ENCODE results near the gene CIAO1. TPM values are rescaled to one million over a fixed set of nuclear protein-coding genes. Genes with fewer than 3 reads are reported as not detected.

Gene CIAO1
- total and polyA plus RNA-seq, 2 of the 8 experiments (the other 6 are each of a cell fraction or from before 2014, with no cell fraction given) = 63.7 to 99.2 TPM

GRCh38 chr2:96296925-96297324, 30.9 kb downstream of the CIAO1 start:
- Histone ChIP-seq H3K23ac (ENCODE audit: insufficient read length) (no peak overlapping the region), H3K36me3 (ENCODE audit: control insufficient read depth in 2 of 4, insufficient read depth in 4 of 4, low read length in 3 of 4) (peaks cover 55 to 96% (median 91%) of the 10 kb centered on the region in 4 experiments), H2BK120ac (replicated peaks; ENCODE audit: low read depth, low read length) (no peak overlapping the region), H3K18ac (ENCODE audit: extremely low read depth, low read length) (no peak overlapping the region), H2AK5ac (ENCODE audit: low read depth, low read length) (no peak overlapping the region), H3K27ac (ENCODE audit: low read depth, low read length) (no peak overlapping the region), H3K4me2 (ENCODE audit: insufficient read depth in 1 of 2, low read depth in 2 of 2, low read length in 2 of 2) (no peak overlapping the region), H3K27me3 (replicated peaks in 1 of 4; ENCODE audit: control insufficient read depth in 3 of 4, extremely low read depth in 1 of 4, insufficient read depth in 3 of 4, low read length in 3 of 4) (no peaks in the 10 kb centered on the region), H4K8ac (ENCODE audit: extremely low read depth, insufficient read depth, low read length) (no peak overlapping the region), H2BK5ac (ENCODE audit: low read depth, low read length) (no peak overlapping the region), H4K20me1 (replicated peaks in 1 of 2; ENCODE audit: control insufficient read depth in 1 of 2, insufficient read depth in 2 of 2, low read length in 2 of 2) (peaks cover 2 to 7% of the 10 kb centered on the region in 2 experiments), H2AFZ (ENCODE audit: low read length) (no peak overlapping the region), H3K4ac (replicated peaks; ENCODE audit: insufficient read length, low read depth, low read length) (no peak overlapping the region), H4K5ac (ENCODE audit: insufficient read length, low read depth, low read length) (no peak overlapping the region), H3K4me3 (ENCODE audit: extremely low read depth in 1 of 4, insufficient read depth in 2 of 4, low read depth in 3 of 4, low read length in 4 of 4) (no peak overlapping the region), H3K4me1 (replicated peaks in 1 of 4; ENCODE audit: control insufficient read depth in 3 of 4, insufficient read depth in 4 of 4, low read length in 3 of 4) (no peaks in the 10 kb centered on the region), H2BK12ac (ENCODE audit: low read depth, low read length) (no peak overlapping the region), H3K79me2 (ENCODE audit: control insufficient read depth in 1 of 2, insufficient read depth in 2 of 2, low read length in 2 of 2) (0 out of 4 replicates have a peak, but pooled peaks cover 0 to 4% of the 10 kb centered on the region in 2 experiments), H3K9me3 (ENCODE audit: insufficient read depth in 2 of 2, low read depth in 1 of 2, low read length in 1 of 2) (no peaks in the 10 kb centered on the region), H3K56ac (replicated peaks; ENCODE audit: insufficient read length, low read depth, low read length) (no peak overlapping the region), H2BK15ac (ENCODE audit: low read length) (no peak overlapping the region), H2BK20ac (ENCODE audit: low read length) (no peak overlapping the region), H4K91ac (replicated peaks; ENCODE audit: insufficient read length, low read length) (no peak overlapping the region), H3K23me2 (ENCODE audit: low read depth, low read length) (no peaks in the 10 kb centered on the region), H3K79me1 (ENCODE audit: low read depth, low read length) (no peaks in the 10 kb centered on the region), H3K9ac (replicated peaks in 1 of 4; ENCODE audit: extremely low read depth in 1 of 4, low read depth in 3 of 4, low read length in 3 of 4) (no peak overlapping the region), H3K14ac (ENCODE audit: insufficient read length) (no peak overlapping the region)
- FAIRE-seq (no peak), DNase-seq (ENCODE audit: low read depth in 1 of 2, low spot score in 2 of 2) (no peak)
- WGBS, 2 experiments (ENCODE audit: extremely low coverage in 1 of 2, insufficient coverage in 1 of 2, insufficient read length in 1 of 2, insufficient replicate concordance in 2 of 2, low coverage in 1 of 2, low lambda C conversion rate in 2 of 2, missing lambda C conversion rate in 1 of 2) = 85% methylated on average over 5 of the region's 5 CpGs; no CpG with 5 or more reads in 1 of the 2 experiments
- ChIA-PET POLR2A (ENCODE audit: partially characterized antibody) (interaction anchor here (1.2 to 1.9 kb wide), 5 partner anchors 13 to 52 kb away, joined by 3 to 5 read pairs (median 3); no protein-coding TSS in a partner anchor), CTCF (ENCODE audit: partially characterized antibody) (interaction anchor here (0.8 to 1.1 kb wide), 2 partner anchors 8 to 13 kb away, joined by 3 to 6 read pairs; no protein-coding TSS in a partner anchor)
- no peak for TF ChIP-seq SIN3A (conservative IDR thresholded peaks at IDR 0.05 in 1 of 2, IDR thresholded peaks at IDR 0.05 in 1 of 2; ENCODE audit: low read depth in 1 of 2, low read length in 2 of 2)
- no peak for TF ChIP-seq USF2 (IDR thresholded peaks at IDR 0.05; ENCODE audit: low read length)
- TF ChIP-seq PHF8 (conservative IDR thresholded peaks at IDR 0.05; ENCODE audit: low read depth, low read length) = no peak
- no peak for TF ChIP-seq RAD21 (IDR thresholded peaks at IDR 0.05 in 1 of 2, conservative IDR thresholded peaks at IDR 0.05 in 1 of 2; ENCODE audit: low read depth in 2 of 2, low read length in 2 of 2)
- no peak for TF ChIP-seq SRF (IDR thresholded peaks at IDR 0.05; ENCODE audit: low read depth, low read length)
- no peak for TF ChIP-seq RNF2 (IDR thresholded peaks at IDR 0.05; ENCODE audit: borderline replicate concordance, low read depth, low read length, missing control alignments, poor library complexity, severe bottlenecking)
- TF ChIP-seq GTF2F1 (IDR thresholded peaks at IDR 0.05; ENCODE audit: borderline replicate concordance, low read depth, low read length) = no peak
- TF ChIP-seq EGR1 (IDR thresholded peaks at IDR 0.05; ENCODE audit: borderline replicate concordance, low read depth, low read length) = no peak
- no peak for TF ChIP-seq SAP30 (IDR thresholded peaks at IDR 0.05; ENCODE audit: insufficient read depth, insufficient replicate concordance, low read length)
- no peak for TF ChIP-seq SUZ12 (IDR thresholded peaks at IDR 0.05; ENCODE audit: low read length)
- no peak for TF ChIP-seq POU5F1 (IDR thresholded peaks at IDR 0.05; ENCODE audit: low read depth, low read length)

Measured in H1 (cell line).